Neural crest cell (in vitro differentiated cells): ENCODE data around the gene GRIN3B. TPM values are rescaled to one million over a fixed set of nuclear protein-coding genes. Genes with fewer than 3 reads are reported as not detected.

Experiments
- DNase-seq: peaks from one replicate; pipeline ENCODE4 v3.0.0; 2021; ENCODE audit warnings: low read depth, mixed read lengths, low spot score
- H3K27ac Mint-ChIP-seq: one replicate; pipeline ENCODE4 v1.8.0; 2021; ENCODE audit warnings: mild to moderate bottlenecking, mixed read lengths; ENCODE audit not compliant: unreplicated experiment
- H3K27me3 Mint-ChIP-seq: 2 replicates; pipeline ENCODE4 v1.8.0; 2021; ENCODE audit warnings: low read depth, mild to moderate bottlenecking, mixed read lengths
- H3K36me3 Mint-ChIP-seq: 2 replicates; pipeline ENCODE4 v1.8.0; 2021; ENCODE audit warnings: low read depth, mild to moderate bottlenecking, mixed read lengths
- H3K4me1 Mint-ChIP-seq: 2 replicates; pipeline ENCODE4 v1.8.0; 2021; ENCODE audit warnings: mixed read lengths
- H3K4me3 Mint-ChIP-seq: one replicate; pipeline ENCODE4 v1.8.0; 2021; ENCODE audit warnings: mild to moderate bottlenecking, mixed read lengths
- H3K9me3 Mint-ChIP-seq: 2 replicates; pipeline ENCODE4 v1.8.0; 2021; ENCODE audit warnings: mixed read lengths
- CTCF ChIP-seq: fragments of 200-600 bp; sonication (generic); conservative IDR thresholded peaks from 2 replicates; pipeline ENCODE4 v1.5.0; 2021; ENCODE audit warnings: antibody characterized with exemption, mild to moderate bottlenecking
- total RNA-seq: library from RNA; stranded (reverse); gene quantifications from 2 replicates; pipeline ENCODE4 v1.2.1, GENCODE V29; 2021

The GRIN3B gene
- total RNA-seq, 1 donor from 2014 or later: 0.12 TPM

- DNase-seq: no peak
- Mint-ChIP-seq H3K27me3 (peaks cover 31% of the 10 kb centered on the region), H3K27ac (no peak overlapping the region), H3K36me3 (peaks cover 7% of the 10 kb centered on the region), H3K4me3 (no peak overlapping the region), H3K9me3 (no peaks in the 10 kb centered on the region), H3K4me1 (no peaks in the 10 kb centered on the region)
- TF ChIP-seq CTCF: no peak
Observed at GRCh38 chr19:1004803-1005664, 4.8 kb downstream of the GRIN3B start.

- H3K36me3 Mint-ChIP-seq: peaks cover 7% of the 10 kb centered on the region
Observed at GRCh38 chr19:1006711-1007398, 6.6 kb downstream of the GRIN3B start.

GRCh38 chr19:1007399-1008251 lies 7.4 kb downstream of the GRIN3B start:
- H3K4me3 Mint-ChIP-seq: no peak overlapping the region
- no peaks in the 10 kb centered on the region for H3K9me3 Mint-ChIP-seq
- H3K36me3 Mint-ChIP-seq: peaks cover 5% of the 10 kb centered on the region
- no peak for TF ChIP-seq CTCF
- no peak for DNase-seq
- no peak overlapping the region for H3K27ac Mint-ChIP-seq
- no peaks in the 10 kb centered on the region for H3K4me1 Mint-ChIP-seq
- H3K27me3 Mint-ChIP-seq: peaks cover 11% of the 10 kb centered on the region

More at GRCh38 chr19:1006711-1007398, 6.6 kb downstream of the GRIN3B start:
- Mint-ChIP-seq H3K4me1 (no peaks in the 10 kb centered on the region), H3K27ac (no peak overlapping the region), H3K9me3 (no peaks in the 10 kb centered on the region), H3K27me3 (peaks cover 19% of the 10 kb centered on the region), H3K4me3 (peak overlapping the region; percentile 15)
- TF ChIP-seq CTCF: no peak
- DNase-seq: no peak

- no peak for TF ChIP-seq CTCF
- Mint-ChIP-seq H3K27ac (no peak overlapping the region), H3K36me3 (peaks cover 3% of the 10 kb centered on the region), H3K4me1 (no peaks in the 10 kb centered on the region), H3K27me3 (peaks cover 9% of the 10 kb centered on the region), H3K9me3 (no peaks in the 10 kb centered on the region), H3K4me3 (no peak overlapping the region)
- no peak for DNase-seq
Observed at GRCh38 chr19:1008268-1009040, 8.2 kb downstream of the GRIN3B start.
